MCF 10A (cell line): Measurements from ENCODE around the gene GRIN3B. TPM values are rescaled to one million over a fixed set of nuclear protein-coding genes. Genes with fewer than 3 reads are reported as not detected.
A peak's percentile ranks its signal among the peaks of the same experiment; 100 is the strongest.

Experiments used
- BruUV-seq: library from RNA; stranded (reverse); fragments of 400-500 nt; replicated peaks from 2 replicates; lab custom pipeline; 2021; lab: Mats Ljungman, UMichigan
- CTCF ChIA-PET: fragments of 300-600 bp; sonication (Branson Sonifier 250); formaldehyde crosslinking; extraction: SDS; loops from one replicate; lab custom pipeline; 2021; ENCODE audit warnings: antibody characterized with exemption, inconsistent platforms; lab: Yijun Ruan, JAX
- POLR2A ChIA-PET: fragments of 300-600, 350-650 bp; sonication (Branson Sonifier 250); formaldehyde crosslinking; extraction: SDS; loops from one replicate; lab custom pipeline; 2020; ENCODE audit warnings: antibody characterized with exemption, inconsistent platforms; lab: Yijun Ruan, JAX
- DNase-seq: peaks from one replicate; pipeline ENCODE4 v3.0.0-alpha.2; 2018; ENCODE audit not compliant: unreplicated experiment
- H3K27ac Mint-ChIP-seq: one replicate; pipeline ENCODE4 v1.8.0; 2022; ENCODE audit warnings: mild to moderate bottlenecking, low read depth, mixed read lengths; ENCODE audit not compliant: unreplicated experiment
- H3K27me3 Mint-ChIP-seq: one replicate; pipeline ENCODE4 v1.8.0; 2022; ENCODE audit warnings: mixed read lengths; ENCODE audit not compliant: insufficient read depth, unreplicated experiment
- H3K36me3 Mint-ChIP-seq: one replicate; pipeline ENCODE4 v1.8.0; 2022; ENCODE audit warnings: mild to moderate bottlenecking, moderate library complexity, mixed read lengths; ENCODE audit not compliant: insufficient read depth, unreplicated experiment
- H3K4me1 Mint-ChIP-seq: one replicate; pipeline ENCODE4 v1.8.0; 2022; ENCODE audit warnings: mixed read lengths; ENCODE audit not compliant: insufficient read depth, unreplicated experiment
- H3K4me3 Mint-ChIP-seq: one replicate; pipeline ENCODE4 v1.8.0; 2022; ENCODE audit warnings: mild to moderate bottlenecking, moderate library complexity, mixed read lengths; ENCODE audit not compliant: unreplicated experiment
- H3K9me3 Mint-ChIP-seq: one replicate; pipeline ENCODE4 v1.8.0; 2022; ENCODE audit warnings: mixed read lengths; ENCODE audit not compliant: unreplicated experiment
- intact Hi-C: fragments of 100-400 bp; cut with micrococcal nuclease; formaldehyde crosslinking; loops from 2 replicates; pipeline ENCODE4 v1.14.1; 2022
- total RNA-seq: library from RNA; stranded (reverse); gene quantifications from 2 replicates; pipeline ENCODE4 v1.2.3, GENCODE V29; 2022
- TF ChIP-seq, protein P1 (sequence below): fragments of 200-600 bp; IDR thresholded peaks from one replicate; pipeline ENCODE4 v1.8.0; 2022; ENCODE audit warnings: antibody characterized with exemption, mild to moderate bottlenecking; ENCODE audit not compliant: unreplicated experiment

GRIN3B gene
- total RNA-seq, 1 experiment from 2014 or later: not detected

DNA sequence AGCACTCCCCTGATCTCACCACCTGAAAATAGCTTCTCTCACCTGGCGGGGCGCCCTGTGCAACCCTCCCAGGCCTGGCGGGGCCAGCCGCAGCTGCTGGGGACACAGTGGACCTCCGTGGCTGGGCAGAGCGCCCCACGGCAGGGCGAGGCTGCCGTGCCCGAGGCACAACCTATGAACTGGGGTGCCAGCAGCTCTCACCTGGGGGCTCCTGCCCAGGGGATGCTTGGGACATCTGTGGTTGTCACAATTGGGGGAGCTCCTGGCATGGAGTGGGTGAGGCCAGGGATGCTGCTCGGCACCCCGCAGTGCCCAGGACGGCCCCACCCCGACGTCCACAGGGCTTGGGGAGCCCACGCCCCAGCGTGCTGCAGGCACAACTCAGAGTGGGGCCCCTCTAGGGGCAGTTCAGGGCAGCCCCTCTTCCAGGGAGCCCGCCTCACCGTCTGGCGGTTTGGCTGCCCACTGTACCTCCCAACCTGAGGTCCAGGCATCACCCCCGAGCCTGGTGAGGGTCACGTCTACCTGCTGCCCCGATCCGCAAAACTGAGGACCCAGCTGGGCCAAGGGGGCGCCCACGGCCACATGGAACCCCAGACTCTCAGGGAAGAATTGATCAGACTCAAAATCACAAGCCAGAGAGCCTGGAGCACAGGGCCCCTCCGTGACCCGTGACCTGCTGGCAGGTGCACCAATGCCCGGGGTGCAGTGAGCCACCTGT is 15.0 kb downstream of the GRIN3B start:
- H3K36me3 Mint-ChIP-seq: peaks cover 33% of the 10 kb centered on the region
- ChIA-PET CTCF (no interaction called here), POLR2A (interaction anchor here (0.7 kb wide), 1 partner anchor 12 kb away, joined by 3 read pairs; no protein-coding TSS in a partner anchor)
- TF ChIP-seq, protein P1, sequence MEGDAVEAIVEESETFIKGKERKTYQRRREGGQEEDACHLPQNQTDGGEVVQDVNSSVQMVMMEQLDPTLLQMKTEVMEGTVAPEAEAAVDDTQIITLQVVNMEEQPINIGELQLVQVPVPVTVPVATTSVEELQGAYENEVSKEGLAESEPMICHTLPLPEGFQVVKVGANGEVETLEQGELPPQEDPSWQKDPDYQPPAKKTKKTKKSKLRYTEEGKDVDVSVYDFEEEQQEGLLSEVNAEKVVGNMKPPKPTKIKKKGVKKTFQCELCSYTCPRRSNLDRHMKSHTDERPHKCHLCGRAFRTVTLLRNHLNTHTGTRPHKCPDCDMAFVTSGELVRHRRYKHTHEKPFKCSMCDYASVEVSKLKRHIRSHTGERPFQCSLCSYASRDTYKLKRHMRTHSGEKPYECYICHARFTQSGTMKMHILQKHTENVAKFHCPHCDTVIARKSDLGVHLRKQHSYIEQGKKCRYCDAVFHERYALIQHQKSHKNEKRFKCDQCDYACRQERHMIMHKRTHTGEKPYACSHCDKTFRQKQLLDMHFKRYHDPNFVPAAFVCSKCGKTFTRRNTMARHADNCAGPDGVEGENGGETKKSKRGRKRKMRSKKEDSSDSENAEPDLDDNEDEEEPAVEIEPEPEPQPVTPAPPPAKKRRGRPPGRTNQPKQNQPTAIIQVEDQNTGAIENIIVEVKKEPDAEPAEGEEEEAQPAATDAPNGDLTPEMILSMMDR: no peak
- no peaks in the 10 kb centered on the region for H3K27me3 Mint-ChIP-seq
- H3K27ac Mint-ChIP-seq: no peak overlapping the region
- no peak overlapping the region for H3K4me3 Mint-ChIP-seq
- peaks cover 17% of the 10 kb centered on the region for H3K4me1 Mint-ChIP-seq
- H3K9me3 Mint-ChIP-seq: no peaks in the 10 kb centered on the region
- BruUV-seq: no TSS peak
- DNase-seq: no peak
- intact Hi-C loops: no loop called here

DNA sequence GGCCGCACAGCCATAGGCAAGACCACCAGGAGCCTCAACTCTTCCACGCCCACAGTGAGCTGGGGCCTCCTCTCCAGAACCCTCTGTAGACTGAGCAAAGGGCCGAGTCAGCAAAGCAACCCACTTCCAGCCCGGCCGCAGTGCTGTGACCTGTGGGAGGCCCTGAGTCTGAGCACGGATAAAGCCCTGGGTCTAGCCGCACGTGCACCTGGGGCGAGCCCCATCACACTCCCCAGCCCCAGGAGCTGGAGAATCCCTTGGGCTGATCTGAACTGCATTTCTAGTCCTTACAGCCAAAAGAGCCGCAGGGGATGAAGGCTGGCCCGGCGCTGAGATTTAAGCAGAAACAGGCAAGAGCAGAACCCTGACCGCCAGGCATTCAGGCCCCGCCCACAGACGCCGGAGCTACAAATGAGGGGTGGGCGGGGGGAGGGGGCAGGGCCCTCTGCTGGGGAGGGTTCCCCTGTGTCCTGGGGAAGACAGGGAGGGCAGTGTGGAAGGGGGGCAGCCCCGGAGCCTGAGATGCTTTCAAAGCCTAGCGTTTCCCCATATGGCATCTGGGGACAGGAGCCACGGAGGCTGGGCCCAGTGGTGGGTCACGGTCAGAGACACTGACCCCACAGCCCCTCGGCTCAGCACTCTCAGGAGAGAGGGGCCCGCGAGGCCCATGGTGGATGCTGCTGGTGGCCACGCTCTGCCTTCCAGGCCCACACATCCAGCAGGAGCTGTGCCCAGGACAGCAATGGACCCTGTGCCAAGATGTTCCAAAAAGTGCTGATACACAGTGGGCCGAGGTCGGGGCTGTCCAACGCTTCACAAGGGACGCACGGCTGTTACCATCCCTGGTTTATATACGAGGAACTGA is 15.8 kb downstream of the GRIN3B start:
- POLR2A ChIA-PET: interaction anchor here (0.7 to 2.3 kb wide), 4 partner anchors 12 to 628 kb away, joined by 3 to 17 read pairs (median 6); partner anchors contain the start of gene CNN2
- no peak for DNase-seq
- H3K4me1 Mint-ChIP-seq: peaks cover 17% of the 10 kb centered on the region
- H3K27ac Mint-ChIP-seq: peak overlapping the region; percentile 85
- no peaks in the 10 kb centered on the region for H3K9me3 Mint-ChIP-seq
- H3K4me3 Mint-ChIP-seq: peak overlapping the region; percentile 66
- BruUV-seq: no TSS peak
- intact Hi-C loops: no loop called here
- peaks cover 37% of the 10 kb centered on the region for H3K36me3 Mint-ChIP-seq
- TF ChIP-seq, protein P1: no peak
- H3K27me3 Mint-ChIP-seq: no peaks in the 10 kb centered on the region
- CTCF ChIA-PET: interaction anchor here (0.6 kb wide), 1 partner anchor 19 kb away, joined by 3 read pairs; no protein-coding TSS in a partner anchor

DNA sequence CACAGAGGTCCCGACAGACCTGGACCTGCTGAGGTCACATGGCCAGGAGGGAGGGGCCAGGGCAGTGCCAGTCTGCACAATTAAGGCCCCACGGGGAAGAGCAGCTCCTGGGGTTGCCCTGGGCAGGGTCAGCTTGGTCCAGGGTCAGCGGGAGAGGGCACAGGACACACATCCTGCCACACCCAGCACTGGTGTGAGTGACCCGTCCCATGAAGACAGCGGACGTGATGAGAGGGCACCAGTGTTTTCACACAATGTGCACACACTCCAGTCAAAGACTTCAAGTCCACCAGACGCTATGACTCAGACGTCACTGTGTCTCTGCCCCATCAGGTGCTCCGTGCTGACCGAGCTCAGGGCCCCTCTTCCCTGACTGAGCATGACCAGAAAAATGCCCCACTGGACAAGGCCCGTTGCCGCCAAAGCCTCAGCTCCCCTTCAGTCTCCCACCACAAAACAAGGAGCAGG is 16.5 kb downstream of the GRIN3B start:
- Mint-ChIP-seq H3K27ac (peak overlapping the region; percentile 85), H3K36me3 (peaks cover 40% of the 10 kb centered on the region), H3K4me3 (peak overlapping the region; percentile 66), H3K4me1 (peaks cover 17% of the 10 kb centered on the region), H3K9me3 (no peaks in the 10 kb centered on the region), H3K27me3 (no peaks in the 10 kb centered on the region)
- DNase-seq: peak; percentile 62
- TF ChIP-seq, protein P1: no peak
- intact Hi-C loops: no loop called here
- no TSS peak for BruUV-seq
- POLR2A ChIA-PET: interaction anchor here (0.7 to 2.3 kb wide), 6 partner anchors 11 to 627 kb away, joined by 3 to 17 read pairs (median 6); partner anchors contain the start of gene CNN2
- CTCF ChIA-PET: interaction anchor here (0.6 kb wide), 1 partner anchor 19 kb away, joined by 3 read pairs; no protein-coding TSS in a partner anchor
